HG03521 (cell line): Measurements from ENCODE around the gene C4BPA.

Experiments
- ATAC-seq: cut with Tn5 transposase; IDR thresholded peaks from one replicate; pipeline ENCODE4 v1.9.1; 2021; ENCODE audit warnings: mild to moderate bottlenecking, moderate library complexity; ENCODE audit not compliant: unreplicated experiment

C4BPA gene

GRCh38 chr1:207112616-207113296, 8.7 kb downstream of the C4BPA start:
- ATAC-seq = no peak

GRCh38 chr1:207115269-207115668, 11.2 kb downstream of the C4BPA start:
- ATAC-seq = no peak

DNA sequence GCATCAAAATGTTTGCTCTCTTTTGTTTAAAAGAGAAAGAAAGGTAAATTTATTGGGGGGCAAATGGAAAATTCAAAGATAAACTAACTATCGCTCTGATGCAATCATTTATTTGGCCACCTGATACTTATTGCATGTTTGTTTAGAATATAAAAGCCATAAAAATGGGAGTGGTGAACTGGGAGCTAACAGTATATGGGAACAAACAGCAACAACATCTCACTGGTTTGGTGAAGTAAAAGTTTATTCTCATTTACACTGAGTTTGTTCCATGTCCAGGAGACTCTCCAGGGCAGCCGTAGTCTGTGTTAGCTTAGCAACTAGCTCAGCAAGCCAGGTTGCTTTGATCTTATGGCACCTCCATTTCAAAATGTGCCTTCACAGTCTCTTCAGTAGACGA, 20.4 kb downstream of the C4BPA start:
- no peak for ATAC-seq

DNA sequence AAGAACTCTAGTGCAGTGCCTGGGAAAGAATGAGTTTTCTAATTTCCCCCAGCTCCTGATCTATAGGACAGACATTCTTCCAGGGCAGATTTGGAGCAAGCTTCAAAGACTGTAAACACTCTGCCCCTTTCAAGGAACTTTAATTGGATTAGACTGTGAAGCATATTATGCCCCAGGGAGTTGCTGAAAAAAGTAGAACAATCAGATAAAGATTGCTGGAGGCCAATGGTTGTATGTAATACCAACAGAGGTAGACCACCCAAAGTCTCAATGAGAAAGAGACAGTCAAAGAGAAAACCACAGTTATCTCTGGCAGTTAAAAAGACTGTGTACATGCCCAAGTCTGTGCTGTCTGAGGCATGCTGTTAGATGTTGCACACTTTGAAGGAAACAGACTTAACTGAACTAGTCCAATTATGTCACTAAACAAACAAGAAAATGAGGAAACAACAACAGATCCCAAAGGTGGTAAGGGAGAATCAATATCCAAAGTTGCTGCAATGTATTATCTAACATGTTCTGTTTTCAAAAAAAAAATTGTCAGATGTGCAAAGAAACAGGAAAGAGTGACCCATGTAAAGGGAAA, 24.4 kb downstream of the C4BPA start:
- ATAC-seq = no peak

GRCh38 chr1:207129053-207129452, 25.0 kb downstream of the C4BPA start:
- no peak for ATAC-seq

DNA sequence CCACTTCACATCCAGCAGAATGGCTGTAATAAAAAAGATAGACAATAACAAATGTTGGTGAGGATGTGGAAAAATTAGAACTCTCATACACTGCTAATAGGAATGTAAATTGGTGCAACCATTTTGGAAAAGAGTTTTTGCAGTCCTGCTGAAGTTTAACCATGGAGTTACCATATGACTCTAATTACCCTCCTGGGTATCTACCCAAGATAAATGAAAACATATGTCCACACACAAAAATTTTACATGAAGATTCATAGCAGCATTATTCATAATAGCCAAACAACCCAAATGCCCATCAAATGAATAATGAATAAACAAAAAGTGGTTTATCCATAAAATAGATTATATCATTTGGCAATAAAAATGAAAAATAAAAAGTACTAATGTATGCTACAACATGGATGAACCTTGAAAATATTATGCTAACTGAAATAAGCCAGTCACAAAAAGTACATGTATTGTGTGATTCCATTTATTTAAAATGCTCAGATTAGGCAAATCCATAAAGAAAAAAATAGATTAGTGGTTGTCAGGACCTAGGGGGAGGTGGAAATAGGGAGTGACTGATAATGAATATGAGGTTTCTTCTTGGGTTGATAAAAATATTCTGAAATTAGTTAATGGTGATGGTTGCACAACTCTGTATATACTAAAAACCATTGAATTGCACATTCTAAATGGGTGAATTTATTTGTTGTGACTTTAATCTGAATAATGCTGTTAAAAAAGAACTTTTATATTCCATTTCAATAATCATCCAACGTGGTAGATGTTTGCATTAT, 26.4 kb downstream of the C4BPA start:
- no peak for ATAC-seq

GRCh38 chr1:207131163-207131562, 27.1 kb downstream of the C4BPA start:
- no peak for ATAC-seq

DNA sequence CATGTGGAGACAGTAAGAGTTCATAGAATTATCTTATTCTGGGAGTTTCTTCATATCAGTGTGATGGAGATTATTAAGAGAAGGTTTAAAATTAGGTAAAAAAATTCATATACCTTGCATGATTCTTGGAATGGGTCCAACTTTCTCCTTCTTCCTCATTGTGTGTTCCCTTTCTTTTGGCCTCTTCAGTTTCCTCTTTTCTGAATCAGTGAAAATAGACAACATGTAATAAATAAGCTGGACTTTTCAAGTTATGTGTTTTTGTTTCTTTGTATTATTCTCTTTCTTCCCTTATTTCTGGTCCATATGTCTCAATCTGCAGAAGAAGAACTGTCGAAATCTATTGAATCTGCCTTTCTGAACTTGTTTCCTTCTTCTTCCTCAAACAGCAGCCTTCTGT, 30.5 kb downstream of the C4BPA start:
- ATAC-seq = no peak

- ATAC-seq = no peak
Observed at GRCh38 chr1:207139616-207140015, 35.6 kb downstream of the C4BPA start.

DNA sequence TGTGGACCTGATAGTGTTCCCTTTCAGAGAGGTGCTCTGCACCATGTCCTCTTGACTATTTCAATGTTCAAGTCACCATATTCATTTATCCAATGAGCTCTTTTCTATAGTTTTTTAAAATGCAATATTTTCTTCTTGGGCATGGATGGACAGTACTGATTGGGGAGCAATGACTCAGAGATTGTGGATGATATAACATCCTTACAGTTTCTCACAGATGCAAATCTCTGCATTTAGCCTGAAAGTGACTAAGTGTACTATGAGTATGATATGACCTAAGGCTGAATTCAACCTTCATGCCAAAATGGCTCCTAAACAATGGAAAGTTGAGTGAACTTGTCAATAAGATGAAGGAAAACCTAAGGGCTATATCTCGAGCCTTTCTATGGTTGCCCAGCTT, 36.5 kb downstream of the C4BPA start:
- ATAC-seq = no peak

DNA sequence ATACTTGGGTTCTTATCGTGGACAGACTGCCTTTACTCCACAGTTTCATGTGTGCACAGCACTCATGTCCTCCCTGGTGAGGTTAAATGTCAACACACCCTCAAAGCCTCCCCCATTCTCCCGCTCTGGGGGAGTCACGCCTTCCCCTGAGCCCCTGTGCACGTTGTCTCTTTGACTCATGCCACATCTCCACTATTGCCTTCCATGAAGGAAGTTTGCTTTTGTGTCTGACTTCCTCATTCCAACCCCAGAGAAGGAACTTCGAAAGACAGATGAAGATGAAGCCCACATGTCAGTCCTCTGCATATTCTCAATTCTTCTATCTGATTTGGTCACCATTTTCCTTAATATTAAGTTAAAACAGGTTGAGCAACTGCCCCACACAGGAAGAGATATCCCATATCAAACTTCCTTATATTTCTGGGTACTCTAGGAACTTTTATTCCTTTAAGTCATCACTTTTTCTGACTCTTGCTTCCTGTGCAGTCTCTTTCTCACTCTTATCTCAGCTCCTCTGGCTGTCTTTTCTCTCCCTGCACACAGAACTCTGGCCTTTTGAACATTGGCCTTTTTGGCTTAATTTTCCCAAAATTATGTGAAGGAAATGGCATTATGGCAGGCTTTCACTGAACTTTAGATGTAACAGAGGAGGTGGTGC, 41.5 kb downstream of the C4BPA start:
- ATAC-seq = no peak

GRCh38 chr1:207151920-207152319, 47.9 kb downstream of the C4BPA start:
- ATAC-seq = no peak

- ATAC-seq = no peak
Observed at GRCh38 chr1:207152792-207153468, 48.9 kb downstream of the C4BPA start.

DNA sequence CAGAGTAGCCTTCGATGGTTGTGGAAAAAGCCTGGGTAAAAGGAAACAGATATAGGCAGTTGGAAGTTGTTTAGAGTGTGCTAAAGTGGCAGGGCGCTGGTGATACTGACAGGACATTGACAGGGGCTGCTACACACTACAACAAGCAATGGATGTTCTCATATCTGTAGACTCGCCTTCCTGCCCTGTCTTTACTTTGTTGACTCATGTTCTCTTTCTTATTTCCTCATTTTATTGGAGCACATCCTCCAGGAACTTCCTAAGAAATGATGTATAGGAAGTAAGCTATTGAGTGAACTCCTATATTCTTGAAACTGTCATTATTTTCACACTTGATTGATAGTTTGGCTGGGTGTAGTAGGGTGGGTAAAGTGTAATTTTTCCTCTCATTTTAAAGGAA, 51.0 kb downstream of the C4BPA start:
- no peak for ATAC-seq

DNA sequence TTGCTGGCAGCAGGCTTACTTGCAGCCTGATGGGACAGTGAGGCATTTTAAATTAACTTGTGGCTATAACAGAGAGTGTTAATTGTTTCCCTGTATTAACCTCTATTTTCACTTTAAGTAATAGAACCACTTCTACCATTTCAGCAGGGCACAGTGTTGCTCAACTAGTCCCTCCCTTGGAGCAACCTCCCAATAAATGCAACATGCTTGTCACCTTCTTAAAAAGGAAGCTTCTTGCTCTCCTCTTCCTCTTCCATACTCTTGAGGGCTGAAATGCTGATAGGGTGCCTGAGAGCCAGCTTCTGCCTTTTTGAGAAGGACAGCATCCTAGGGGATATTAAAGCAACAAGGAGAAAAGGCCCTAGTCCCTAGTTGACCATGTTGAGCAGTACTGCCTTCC, 52.1 kb downstream of the C4BPA start:
- ATAC-seq = no peak

- ATAC-seq = no peak
Observed at GRCh38 chr1:207156826-207157225, 52.8 kb downstream of the C4BPA start.

DNA sequence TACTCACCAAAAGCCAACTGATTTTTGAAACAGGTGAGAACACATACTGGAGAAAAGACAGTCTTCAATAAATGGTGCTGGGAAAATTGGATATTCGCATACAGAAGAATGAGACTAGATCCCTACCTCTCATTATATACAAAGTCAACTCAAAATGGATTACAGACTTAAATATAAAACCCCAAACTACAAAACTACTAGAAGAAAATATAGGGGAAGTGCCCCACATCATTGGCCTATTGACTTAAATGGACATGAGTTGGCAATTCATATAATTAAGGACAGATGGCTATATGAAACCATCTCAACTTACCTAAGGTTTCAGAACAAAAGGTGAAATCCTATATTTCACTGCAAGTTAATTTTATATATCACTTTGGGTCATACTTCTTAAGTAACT, 60.1 kb downstream of the C4BPA start:
- ATAC-seq = no peak

DNA sequence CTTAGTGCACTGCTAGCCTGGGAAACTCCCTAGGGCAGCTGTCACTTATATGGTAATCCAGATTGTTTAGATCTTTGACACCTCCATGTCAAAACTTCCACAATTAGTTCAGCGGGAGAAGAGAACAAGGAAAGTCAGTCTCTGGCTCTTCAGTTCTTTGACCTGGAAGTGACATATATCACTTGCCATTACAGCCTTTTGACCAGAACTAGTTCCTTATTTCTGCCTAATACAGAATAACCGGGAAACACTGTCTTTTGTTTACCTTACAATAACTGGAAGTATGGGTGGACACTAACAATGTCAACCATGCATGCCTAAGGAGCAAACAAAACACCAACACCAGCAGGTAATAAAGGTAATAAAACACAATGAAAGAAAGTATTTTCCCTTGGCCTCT, 68.3 kb downstream of the C4BPA start:
- ATAC-seq = no peak

DNA sequence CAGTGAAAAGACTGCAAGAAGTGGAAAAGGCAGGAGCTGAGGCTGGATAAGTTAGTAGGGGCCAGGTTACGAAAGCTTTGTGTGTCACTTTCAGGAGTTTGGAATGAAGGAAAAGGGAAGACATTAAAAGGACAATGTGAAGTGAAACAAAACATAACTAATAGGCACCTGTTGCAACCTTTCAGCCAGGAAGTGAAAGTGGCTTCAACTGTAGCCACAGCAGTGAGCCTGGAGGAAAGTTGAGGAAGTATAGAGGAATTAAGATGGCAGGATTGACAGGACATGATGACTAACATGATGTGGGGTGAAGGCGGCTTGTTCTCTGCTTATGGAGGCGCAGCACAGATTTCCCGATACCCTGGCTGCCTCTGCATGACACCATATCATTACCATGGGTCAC, 68.9 kb downstream of the C4BPA start:
- ATAC-seq = no peak

- ATAC-seq = no peak
Observed at GRCh38 chr1:207173396-207173795, 69.4 kb downstream of the C4BPA start.

- no peak for ATAC-seq
Observed at GRCh38 chr1:207174913-207175312, 70.9 kb downstream of the C4BPA start.
